KOPT-K1 (cell line): Measurements from ENCODE around the gene FAM24B.

ENCODE experiments used
- H3K27ac ChIP-seq: fragments of 200-600 bp; sonication (generic); 2 replicates; pipeline ENCODE4 v1.5.1; 2016; ENCODE audit warnings: antibody characterized with exemption, mild to moderate bottlenecking, low read depth, low read length; ENCODE audit not compliant: poor library complexity, severe bottlenecking
- H3K36me3 ChIP-seq: fragments of 200-600 bp; sonication (generic); 2 replicates; pipeline ENCODE4 v1.5.1; 2017; ENCODE audit warnings: antibody characterized with exemption, mild to moderate bottlenecking, low read length, moderate library complexity; ENCODE audit not compliant: insufficient read depth
- H3K9me3 ChIP-seq: fragments of 200-600 bp; sonication (generic); 2 replicates; pipeline ENCODE4 v1.5.1; 2017; ENCODE audit warnings: antibody characterized with exemption, low read length, mild to moderate bottlenecking; ENCODE audit not compliant: insufficient read depth, poor library complexity, severe bottlenecking

FAM24B gene

GRCh38 chr10:122849900-122850605, 29.3 kb downstream of the FAM24B start:
- Histone ChIP-seq H3K36me3 (peaks cover 99% of the 10 kb centered on the region), H3K27ac (no peak overlapping the region), H3K9me3 (peaks cover 4% of the 10 kb centered on the region)

- Histone ChIP-seq H3K36me3 (peaks cover 98% of the 10 kb centered on the region), H3K27ac (no peak overlapping the region), H3K9me3 (peaks cover 7% of the 10 kb centered on the region)
Measured at GRCh38 chr10:122849090-122849489, 30.3 kb downstream of the FAM24B start.

- peaks cover 96% of the 10 kb centered on the region for H3K36me3 ChIP-seq
- H3K27ac ChIP-seq: peak overlapping the region; percentile 44
- peaks cover 14% of the 10 kb centered on the region for H3K9me3 ChIP-seq
Measured at GRCh38 chr10:122847782-122848604, 31.4 kb downstream of the FAM24B start.

- Histone ChIP-seq H3K36me3 (peaks cover 96% of the 10 kb centered on the region), H3K9me3 (peaks cover 19% of the 10 kb centered on the region), H3K27ac (no peak within 1 kb of the TSS)
Measured at GRCh38 chr10:122845783-122846332, 33.5 kb downstream of the FAM24B start, which contains the start of gene CUZD1. TSS of gene CUZD1 (minus strand) at chr10:122845857. CDS start at chr10:122845843, 14 bp downstream.

GRCh38 chr10:122844146-122844545, 35.2 kb downstream of the FAM24B start:
- Histone ChIP-seq H3K9me3 (peaks cover 19% of the 10 kb centered on the region), H3K36me3 (peaks cover 93% of the 10 kb centered on the region), H3K27ac (no peak overlapping the region)

- Histone ChIP-seq H3K27ac (no peak overlapping the region), H3K36me3 (peaks cover 93% of the 10 kb centered on the region)
Measured at GRCh38 chr10:122841569-122841968, 37.8 kb downstream of the FAM24B start.

GRCh38 chr10:122839505-122839904, 39.9 kb downstream of the FAM24B start:
- Histone ChIP-seq H3K9me3 (peaks cover 15% of the 10 kb centered on the region), H3K27ac (no peak overlapping the region), H3K36me3 (peaks cover 95% of the 10 kb centered on the region)

More at GRCh38 chr10:122841569-122841968, 37.8 kb downstream of the FAM24B start:
- H3K9me3 ChIP-seq: peaks cover 19% of the 10 kb centered on the region

GRCh38 chr10:122838880-122839279, 40.5 kb downstream of the FAM24B start:
- Histone ChIP-seq H3K9me3 (peaks cover 10% of the 10 kb centered on the region), H3K36me3 (peaks cover 95% of the 10 kb centered on the region), H3K27ac (no peak overlapping the region)

GRCh38 chr10:122835908-122836307, 43.5 kb downstream of the FAM24B start:
- Histone ChIP-seq H3K27ac (no peak overlapping the region), H3K36me3 (peaks cover 97% of the 10 kb centered on the region), H3K9me3 (no peaks in the 10 kb centered on the region)

GRCh38 chr10:122830965-122831353, 48.4 kb downstream of the FAM24B start:
- Histone ChIP-seq H3K9me3 (no peaks in the 10 kb centered on the region), H3K36me3 (peaks cover 57% of the 10 kb centered on the region), H3K27ac (no peak overlapping the region)

- peaks cover 51% of the 10 kb centered on the region for H3K36me3 ChIP-seq
- H3K27ac ChIP-seq: no peak overlapping the region
- H3K9me3 ChIP-seq: no peaks in the 10 kb centered on the region
Measured at GRCh38 chr10:122830273-122830964, 49.0 kb downstream of the FAM24B start.

- peaks cover 42% of the 10 kb centered on the region for H3K36me3 ChIP-seq
- H3K27ac ChIP-seq: no peak overlapping the region
- H3K9me3 ChIP-seq: no peaks in the 10 kb centered on the region
Measured at GRCh38 chr10:122829454-122829853, 49.9 kb downstream of the FAM24B start.

GRCh38 chr10:122828716-122829255, 50.6 kb downstream of the FAM24B start:
- no peak overlapping the region for H3K27ac ChIP-seq
- peaks cover 35% of the 10 kb centered on the region for H3K36me3 ChIP-seq
- H3K9me3 ChIP-seq: no peaks in the 10 kb centered on the region

- peaks cover 21% of the 10 kb centered on the region for H3K36me3 ChIP-seq
- no peak overlapping the region for H3K27ac ChIP-seq
- H3K9me3 ChIP-seq: no peaks in the 10 kb centered on the region
Measured at GRCh38 chr10:122827302-122827701, 52.1 kb downstream of the FAM24B start.
